Measurements from ENCODE around the gene CYTH3.
"Not testable (repeated sequence)": the region's sequence is repeated elsewhere in the genome, so short reads cannot be mapped to it uniquely, and the experiment has no call there.

CYTH3 gene

DNA sequence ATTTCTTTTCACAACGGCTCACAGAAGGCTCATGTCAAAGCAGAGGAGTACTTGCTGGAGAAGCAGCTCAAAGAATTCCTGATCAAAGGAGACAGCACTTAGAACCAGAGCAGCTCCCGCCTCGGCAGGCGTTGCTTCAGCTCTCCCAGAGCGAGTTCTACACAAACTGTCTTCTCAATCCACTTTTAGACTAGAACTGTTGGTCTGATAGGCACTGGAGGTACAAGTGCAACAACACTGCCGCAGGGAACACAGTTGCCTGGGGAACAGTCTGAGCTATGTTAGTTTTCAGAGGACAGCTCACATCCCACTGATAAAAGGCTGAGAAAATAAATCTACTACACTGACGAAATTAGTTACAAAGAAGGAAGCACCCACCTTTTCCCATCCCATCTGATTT, 35.4 kb downstream of the CYTH3 start:
- no peak for DNase-seq (ENCODE audit: extremely low read depth, low read depth)
- TF ChIP-seq CTCF (IDR thresholded peaks at IDR 0.05; ENCODE audit: low read depth, low read length): no peak

DNA sequence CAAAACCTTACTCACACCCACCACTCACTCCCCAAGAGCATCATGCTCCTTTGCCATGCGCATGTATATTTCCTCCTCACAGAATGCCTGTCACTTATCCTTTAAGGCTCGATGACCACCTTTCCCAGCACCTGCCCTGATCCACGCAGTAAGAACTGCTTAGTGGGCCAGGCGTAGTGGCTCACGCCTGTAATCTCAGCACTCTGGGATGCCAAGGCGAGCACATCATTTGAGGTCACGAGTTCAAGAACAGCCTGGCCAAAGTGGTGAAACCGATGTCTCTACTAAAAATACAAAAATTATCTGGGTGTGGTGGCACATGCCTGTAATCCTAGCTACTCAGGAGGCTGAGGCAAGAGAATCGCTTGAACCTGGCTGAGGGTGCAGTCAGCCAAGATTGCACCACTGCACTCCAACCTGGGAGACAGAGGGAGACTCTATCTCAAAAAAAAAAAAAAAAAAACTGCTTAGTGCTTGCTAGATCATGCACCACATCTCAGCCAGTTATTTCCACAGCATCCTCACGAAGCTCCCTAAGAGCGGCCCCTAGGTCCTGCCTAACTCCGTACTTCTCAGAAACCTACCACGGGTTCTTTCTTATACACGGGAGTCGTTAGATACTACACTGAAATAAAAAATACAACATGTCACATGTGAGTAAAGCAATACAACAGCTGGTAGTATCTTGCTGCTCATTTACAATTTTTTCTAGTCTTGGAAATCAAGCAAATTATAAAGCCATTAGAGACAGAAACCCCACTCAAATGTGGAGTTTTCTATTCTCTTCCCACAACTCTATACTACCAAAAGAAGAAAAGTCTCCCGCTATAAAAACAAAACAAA, 37.2 kb downstream of the CYTH3 start:
- no peak for TF ChIP-seq CTCF (IDR thresholded peaks at IDR 0.05; ENCODE audit: low read depth, low read length)
- DNase-seq (ENCODE audit: extremely low read depth, low read depth): no peak

GRCh38 chr7:6234384-6234783, 38.0 kb downstream of the CYTH3 start:
- TF ChIP-seq CTCF (IDR thresholded peaks at IDR 0.05; ENCODE audit: low read depth, low read length): no peak

GRCh38 chr7:6232534-6232933, 39.9 kb downstream of the CYTH3 start:
- no peak for DNase-seq (ENCODE audit: extremely low read depth, low read depth)
- TF ChIP-seq CTCF (IDR thresholded peaks at IDR 0.05; ENCODE audit: low read depth, low read length): no peak

More at GRCh38 chr7:6234384-6234783, 38.0 kb downstream of the CYTH3 start:
- DNase-seq (ENCODE audit: extremely low read depth, low read depth): no peak

- DNase-seq (ENCODE audit: extremely low read depth, low read depth): no peak
- TF ChIP-seq CTCF (IDR thresholded peaks at IDR 0.05; ENCODE audit: low read depth, low read length): no peak
Measured at GRCh38 chr7:6232116-6232515, 40.3 kb downstream of the CYTH3 start.

- DNase-seq (ENCODE audit: extremely low read depth, low read depth): no peak
- no peak for TF ChIP-seq CTCF (IDR thresholded peaks at IDR 0.05; ENCODE audit: low read depth, low read length)
Measured at GRCh38 chr7:6231184-6231583, 41.2 kb downstream of the CYTH3 start.

DNA sequence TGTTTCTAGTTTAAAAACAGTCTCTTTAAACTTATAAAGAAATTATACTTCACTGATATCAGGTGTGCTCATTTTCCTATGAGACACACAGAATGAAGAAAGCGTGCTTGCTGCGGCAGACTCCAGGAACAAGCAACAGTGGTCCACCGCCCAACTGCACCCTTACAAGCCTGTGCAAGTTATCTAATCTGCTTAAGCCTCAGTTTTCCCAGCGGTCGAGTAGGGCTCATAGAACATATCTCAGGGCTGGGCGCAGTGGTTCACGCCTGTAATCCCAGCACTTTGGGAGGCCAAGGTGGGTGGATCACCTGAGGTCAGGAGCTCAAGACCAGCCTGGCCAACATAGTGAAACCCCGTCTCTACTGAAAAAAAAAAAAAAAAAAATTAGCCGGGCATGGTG, 43.1 kb downstream of the CYTH3 start:
- not testable (repeated sequence) for DNase-seq (ENCODE audit: extremely low read depth, low read depth)

Data from AG09319 (cell line).